GM12874 (cell line): ENCODE measurements around the gene WDFY4.

ENCODE experiments used
- CTCF ChIP-seq: IDR thresholded peaks from 2 replicates; pipeline ENCODE4 v1.5.1; 2011; ENCODE audit warnings: low read depth, mild to moderate bottlenecking, control low read depth, low read length, moderate library complexity; ENCODE audit not compliant: insufficient read depth

Gene WDFY4

GRCh38 chr10:48958598-48959190, 274.0 kb downstream of the WDFY4 start:
- TF ChIP-seq CTCF = no peak

DNA sequence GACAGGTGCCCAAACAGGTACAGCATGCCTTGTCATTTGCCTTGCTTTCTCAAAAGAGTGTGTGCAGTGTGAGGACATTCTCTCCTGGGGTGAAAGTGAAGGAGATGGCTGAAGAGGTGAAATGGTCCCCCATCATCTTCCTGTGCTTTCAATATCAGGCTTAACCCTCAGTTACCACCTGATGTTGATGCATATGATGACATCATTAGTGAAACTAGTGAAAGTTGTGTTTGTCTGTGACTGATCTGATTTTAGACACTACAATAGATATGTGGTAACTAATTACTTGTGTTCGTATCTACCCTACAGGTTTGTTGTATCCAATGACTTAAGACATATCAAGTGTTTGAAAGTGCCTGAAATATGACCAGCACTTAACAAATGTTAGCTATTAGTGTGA, 279.4 kb downstream of the WDFY4 start:
- TF ChIP-seq CTCF = no peak

- no peak for TF ChIP-seq CTCF
These were observed 280.8 kb downstream of the WDFY4 start for GRCh38 chr10:48965460-48965859.

GRCh38 chr10:48968036-48968435, 283.4 kb downstream of the WDFY4 start:
- TF ChIP-seq CTCF = no peak

DNA sequence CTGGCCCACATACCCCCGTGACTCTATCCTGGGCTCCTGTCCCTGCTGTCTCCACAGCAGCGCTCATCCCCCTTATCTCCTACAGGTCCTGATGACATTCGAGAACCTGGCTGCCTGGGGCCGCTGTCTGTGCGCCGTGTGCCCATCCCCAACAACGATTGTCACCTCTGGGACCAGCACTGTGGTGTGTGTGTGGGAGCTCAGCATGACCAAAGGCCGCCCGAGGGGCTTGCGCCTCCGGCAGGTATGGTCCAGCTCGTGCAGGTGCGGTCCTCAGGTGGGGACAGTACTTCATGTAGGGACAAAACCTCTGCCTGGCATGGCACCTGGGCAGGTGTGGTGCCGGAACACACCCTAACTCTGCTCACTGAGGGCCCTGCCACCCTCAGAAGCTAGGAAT, 285.4 kb downstream of the WDFY4 start:
- no peak for TF ChIP-seq CTCF

DNA sequence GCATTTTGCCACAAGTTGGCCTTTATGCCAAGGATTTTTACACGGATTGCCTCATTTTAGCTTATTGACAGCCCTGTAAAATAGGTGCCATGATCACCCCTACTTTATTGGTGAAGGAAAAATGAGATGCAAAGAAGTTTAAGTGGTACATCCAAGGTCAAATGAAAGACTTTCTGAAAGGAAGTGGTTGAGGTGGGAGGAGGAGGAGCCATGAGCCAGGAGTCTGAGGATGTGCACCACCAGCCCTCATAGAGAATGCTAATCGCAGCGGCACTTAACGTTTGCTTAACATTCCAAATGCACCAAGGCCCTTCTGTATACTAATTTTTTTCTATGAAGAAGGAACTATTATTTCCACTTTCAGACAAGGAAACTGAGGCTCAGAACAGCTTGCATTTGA, 286.0 kb downstream of the WDFY4 start:
- TF ChIP-seq CTCF = no peak

DNA sequence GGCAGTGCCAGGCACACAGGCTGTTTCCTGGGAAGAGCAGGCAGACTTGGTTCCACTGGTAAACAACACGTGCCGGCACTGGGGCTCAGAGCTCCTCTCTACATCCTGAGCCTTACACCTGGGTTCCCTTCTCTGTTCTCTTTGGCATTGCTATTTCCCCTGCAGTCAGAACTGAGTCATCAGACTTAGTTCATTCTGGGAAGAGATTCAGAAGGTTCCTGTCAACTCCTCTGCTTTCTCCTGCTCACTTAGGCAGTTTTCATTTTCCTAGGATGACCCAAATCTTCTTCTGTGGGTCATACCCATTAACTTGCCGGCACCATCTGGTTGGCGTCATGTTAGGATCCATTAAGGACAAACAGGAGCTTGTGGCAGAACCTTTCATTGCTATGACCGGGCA, 288.4 kb downstream of the WDFY4 start:
- no peak for TF ChIP-seq CTCF
